Activated naive CD4-positive, alpha-beta T cell treated with anti-CD3 and anti-CD28 coated beads, Interleukin-2, amount 10 ng/mL, durations not matched to agents 7 days and 5 days (primary cell): ENCODE data around the gene ZNF319.
A peak's percentile ranks its signal among the peaks of the same experiment; 100 is the strongest.

ENCODE experiments used
- CTCF ChIA-PET: fragments of 350-600 bp; sonication (Branson Sonifier 250); formaldehyde crosslinking; loops from one replicate; lab custom pipeline; 2021; ENCODE audit warnings: antibody characterized with exemption; lab: Charles Lee
- DNase-seq: peaks from one replicate; pipeline ENCODE4 v3.0.0-alpha.2; 2020
- H3K27ac Mint-ChIP-seq: one replicate; pipeline ENCODE4 v1.8.0; 2021; ENCODE audit warnings: mild to moderate bottlenecking, moderate library complexity, mixed read lengths
- H3K27me3 Mint-ChIP-seq: one replicate; pipeline ENCODE4 v1.8.0; 2021; ENCODE audit warnings: mild to moderate bottlenecking, mixed read lengths
- H3K36me3 Mint-ChIP-seq: one replicate; pipeline ENCODE4 v1.8.0; 2021; ENCODE audit warnings: mixed read lengths
- H3K4me1 Mint-ChIP-seq: one replicate; pipeline ENCODE4 v1.8.0; 2021; ENCODE audit warnings: mixed read lengths
- H3K4me3 Mint-ChIP-seq: one replicate; pipeline ENCODE4 v1.8.0; 2021; ENCODE audit warnings: mild to moderate bottlenecking, moderate library complexity, mixed read lengths
- H3K9me3 Mint-ChIP-seq: one replicate; pipeline ENCODE4 v1.8.0; 2021; ENCODE audit warnings: mixed read lengths

ZNF319 gene

DNA sequence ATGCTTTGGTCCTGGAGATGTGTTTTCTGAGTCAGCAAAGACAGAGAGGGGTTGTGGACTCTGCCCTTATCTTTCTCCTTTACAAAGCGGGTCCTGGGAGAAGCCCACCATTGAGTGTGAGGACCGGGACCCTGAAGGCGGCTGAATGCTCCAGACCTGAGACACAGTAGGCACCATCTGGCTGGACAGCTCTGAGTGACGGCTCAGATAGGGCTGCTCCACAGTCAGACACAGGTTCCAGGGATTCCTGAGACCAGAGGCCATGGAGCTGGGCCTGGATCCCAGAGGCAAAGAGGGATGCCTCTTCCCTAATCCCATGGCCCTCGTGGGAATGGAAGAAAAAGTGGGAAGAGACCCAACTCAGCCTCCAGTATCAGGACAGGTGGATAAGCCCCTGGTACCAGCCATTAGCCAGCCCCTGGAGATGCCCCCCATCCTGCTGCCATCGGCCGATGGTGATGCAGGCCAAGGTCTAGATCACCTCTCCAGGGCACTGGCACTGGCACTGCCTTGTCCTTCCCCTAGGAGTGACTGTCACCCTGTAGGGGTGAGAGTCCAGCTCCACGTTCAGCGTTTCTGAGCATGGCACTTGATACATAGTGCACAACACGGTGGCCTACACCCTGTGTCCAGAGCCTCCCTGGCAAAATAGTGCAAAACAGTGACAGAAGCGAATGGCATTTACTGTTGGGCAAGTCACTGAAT, 29.8 kb upstream of the ZNF319 start:
- no peaks in the 10 kb centered on the region for H3K9me3 Mint-ChIP-seq
- H3K4me3 Mint-ChIP-seq, result no peak overlapping the region
- H3K27me3 Mint-ChIP-seq, result peaks cover 44% of the 10 kb centered on the region
- CTCF ChIA-PET, result no interaction called here
- H3K4me1 Mint-ChIP-seq, result peaks cover 2% of the 10 kb centered on the region
- no peak overlapping the region for H3K27ac Mint-ChIP-seq
- H3K36me3 Mint-ChIP-seq, result no peaks in the 10 kb centered on the region
- DNase-seq, result no peak

GRCh38 chr16:58029410-58029809, 28.9 kb upstream of the ZNF319 start:
- CTCF ChIA-PET, result no interaction called here
- no peak for DNase-seq

DNA sequence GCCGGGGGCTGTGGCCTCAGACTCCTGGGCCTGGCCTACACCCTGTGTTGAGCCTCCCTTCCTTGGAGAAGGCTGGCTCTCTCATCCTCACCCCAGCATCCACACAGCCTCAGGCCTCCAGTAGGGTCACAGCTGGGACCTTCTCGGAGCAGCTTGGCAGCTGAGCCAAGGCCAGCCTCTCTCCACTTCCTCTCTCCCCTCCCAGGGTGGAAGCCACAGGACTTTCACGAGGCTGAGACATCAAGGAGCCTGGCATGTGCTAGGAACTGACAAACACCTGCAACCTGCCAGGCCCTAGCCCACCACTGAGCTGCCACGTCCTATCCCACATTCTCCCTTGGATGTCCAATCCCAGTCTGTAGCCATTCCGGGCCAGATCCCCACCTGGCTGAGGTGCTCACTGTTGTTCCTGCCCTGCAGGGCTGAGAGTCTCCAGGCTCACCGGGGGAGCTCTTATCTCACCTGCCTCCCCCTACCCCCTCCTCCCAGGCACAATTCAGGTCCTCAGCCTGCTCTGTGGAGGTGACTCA, 28.1 kb upstream of the ZNF319 start:
- Mint-ChIP-seq H3K4me1 (peaks cover 10% of the 10 kb centered on the region), H3K27ac (no peak overlapping the region), H3K9me3 (no peaks in the 10 kb centered on the region), H3K27me3 (peaks cover 61% of the 10 kb centered on the region), H3K4me3 (no peak overlapping the region), H3K36me3 (no peaks in the 10 kb centered on the region)
- no peak for DNase-seq
- CTCF ChIA-PET, result no interaction called here

More at GRCh38 chr16:58029410-58029809, 28.9 kb upstream of the ZNF319 start:
- peaks cover 53% of the 10 kb centered on the region for H3K27me3 Mint-ChIP-seq
- H3K4me1 Mint-ChIP-seq, result peaks cover 9% of the 10 kb centered on the region
- no peaks in the 10 kb centered on the region for H3K36me3 Mint-ChIP-seq
- no peak overlapping the region for H3K4me3 Mint-ChIP-seq
- no peak overlapping the region for H3K27ac Mint-ChIP-seq
- no peaks in the 10 kb centered on the region for H3K9me3 Mint-ChIP-seq

- H3K4me1 Mint-ChIP-seq, result peaks cover 10% of the 10 kb centered on the region
- H3K27me3 Mint-ChIP-seq, result peaks cover 61% of the 10 kb centered on the region
- no peaks in the 10 kb centered on the region for H3K9me3 Mint-ChIP-seq
- H3K36me3 Mint-ChIP-seq, result no peaks in the 10 kb centered on the region
- CTCF ChIA-PET, result interaction anchor here (0.7 kb wide), 1 partner anchor 128 kb away, joined by 4 read pairs; no protein-coding TSS in a partner anchor
- H3K27ac Mint-ChIP-seq, result no peak overlapping the region
- no peak overlapping the region for H3K4me3 Mint-ChIP-seq
- DNase-seq, result no peak
Measured at GRCh38 chr16:58027916-58028455, 27.5 kb upstream of the ZNF319 start.

- DNase-seq, result no peak
- Mint-ChIP-seq H3K9me3 (no peaks in the 10 kb centered on the region), H3K27ac (no peak overlapping the region), H3K4me3 (no peak overlapping the region), H3K27me3 (peaks cover 61% of the 10 kb centered on the region), H3K4me1 (peaks cover 10% of the 10 kb centered on the region), H3K36me3 (no peaks in the 10 kb centered on the region)
- CTCF ChIA-PET, result interaction anchor here (0.7 to 1.6 kb wide), 2 partner anchors 72 to 128 kb away, joined by 3 to 4 read pairs; no protein-coding TSS in a partner anchor
Measured at GRCh38 chr16:58027161-58027915, 26.9 kb upstream of the ZNF319 start.

DNA sequence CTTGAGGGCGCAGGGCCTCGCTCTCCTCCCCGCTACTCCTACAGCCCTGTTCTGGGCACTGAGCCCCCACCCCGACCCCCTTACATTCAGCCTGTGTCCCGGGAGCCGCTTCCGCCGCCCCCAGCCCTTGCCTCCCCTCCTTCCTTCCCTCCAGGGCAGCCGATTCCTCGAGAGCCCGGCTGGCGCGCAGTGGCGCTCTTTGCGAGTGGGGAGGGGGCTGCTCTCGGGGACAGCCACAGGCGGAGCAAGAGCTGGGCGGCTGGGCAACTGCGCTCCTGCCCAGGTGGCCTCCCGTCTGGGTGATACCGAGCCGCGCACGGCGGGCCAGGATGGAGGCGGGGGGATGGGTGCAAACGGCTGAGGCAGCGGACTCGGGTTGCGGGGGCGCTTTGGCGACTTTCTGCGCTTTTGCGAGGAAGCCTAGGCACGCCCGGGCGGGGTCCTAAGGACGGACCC, 26.3 kb upstream of the ZNF319 start:
- Mint-ChIP-seq H3K27me3 (peaks cover 61% of the 10 kb centered on the region), H3K4me3 (peak overlapping the region; percentile 50), H3K9me3 (no peaks in the 10 kb centered on the region), H3K4me1 (peaks cover 10% of the 10 kb centered on the region), H3K27ac (no peak overlapping the region), H3K36me3 (no peaks in the 10 kb centered on the region)
- CTCF ChIA-PET, result interaction anchor here (1.3 to 1.6 kb wide), 2 partner anchors 73 to 95 kb away, joined by 3 read pairs; no protein-coding TSS in a partner anchor
- DNase-seq, result no peak

- Mint-ChIP-seq H3K36me3 (no peaks in the 10 kb centered on the region), H3K9me3 (no peaks in the 10 kb centered on the region), H3K27ac (no peak overlapping the region), H3K27me3 (peaks cover 61% of the 10 kb centered on the region), H3K4me1 (peaks cover 10% of the 10 kb centered on the region), H3K4me3 (peak overlapping the region; percentile 50)
- CTCF ChIA-PET, result interaction anchor here (1.3 to 1.6 kb wide), 2 partner anchors 73 to 95 kb away, joined by 3 read pairs; no protein-coding TSS in a partner anchor
- peak; percentile 33 for DNase-seq
Measured at GRCh38 chr16:58026139-58026704, 25.8 kb upstream of the ZNF319 start.

GRCh38 chr16:58025351-58026138, 25.1 kb upstream of the ZNF319 start, which contains the start of gene MMP15:
Gene MMP15, plus strand, starts transcription at chr16:58025754. Its CDS starts 597 bp downstream, at chr16:58026351.
- DNase-seq, result peak; percentile 75
- H3K4me1 Mint-ChIP-seq, result peaks cover 14% of the 10 kb centered on the region
- no peaks in the 10 kb centered on the region for H3K9me3 Mint-ChIP-seq
- CTCF ChIA-PET, result interaction anchor here (0.8 to 1.4 kb wide), 4 partner anchors 45 to 467 kb away, joined by 3 to 4 read pairs (median 3); partner anchors contain the start of gene CFAP20
- H3K36me3 Mint-ChIP-seq, result peaks cover 4% of the 10 kb centered on the region
- H3K27ac Mint-ChIP-seq, result no peak within 1 kb of the TSS
- peaks cover 61% of the 10 kb centered on the region for H3K27me3 Mint-ChIP-seq
- peak within 1 kb of the TSS; percentile 83 for H3K4me3 Mint-ChIP-seq

GRCh38 chr16:58024486-58025350, 24.2 kb upstream of the ZNF319 start:
- CTCF ChIA-PET, result interaction anchor here (0.8 to 2.2 kb wide), 6 partner anchors 8 to 468 kb away, joined by 3 to 12 read pairs (median 4); partner anchors contain the start of gene CFAP20
- Mint-ChIP-seq H3K4me1 (peaks cover 20% of the 10 kb centered on the region), H3K27ac (no peak overlapping the region), H3K27me3 (peaks cover 56% of the 10 kb centered on the region), H3K9me3 (no peaks in the 10 kb centered on the region), H3K4me3 (peak overlapping the region; percentile 83), H3K36me3 (peaks cover 4% of the 10 kb centered on the region)
- DNase-seq, result peak; percentile 54

GRCh38 chr16:58022601-58023371, 22.3 kb upstream of the ZNF319 start:
- H3K27ac Mint-ChIP-seq, result no peak overlapping the region
- no peak overlapping the region for H3K4me3 Mint-ChIP-seq
- H3K27me3 Mint-ChIP-seq, result peaks cover 38% of the 10 kb centered on the region
- H3K4me1 Mint-ChIP-seq, result peaks cover 19% of the 10 kb centered on the region
- H3K9me3 Mint-ChIP-seq, result no peaks in the 10 kb centered on the region
- no peak for DNase-seq
- peaks cover 4% of the 10 kb centered on the region for H3K36me3 Mint-ChIP-seq
- CTCF ChIA-PET, result interaction anchor here (1.0 to 2.2 kb wide), 5 partner anchors 11 to 284 kb away, joined by 3 to 12 read pairs (median 7); no protein-coding TSS in a partner anchor

DNA sequence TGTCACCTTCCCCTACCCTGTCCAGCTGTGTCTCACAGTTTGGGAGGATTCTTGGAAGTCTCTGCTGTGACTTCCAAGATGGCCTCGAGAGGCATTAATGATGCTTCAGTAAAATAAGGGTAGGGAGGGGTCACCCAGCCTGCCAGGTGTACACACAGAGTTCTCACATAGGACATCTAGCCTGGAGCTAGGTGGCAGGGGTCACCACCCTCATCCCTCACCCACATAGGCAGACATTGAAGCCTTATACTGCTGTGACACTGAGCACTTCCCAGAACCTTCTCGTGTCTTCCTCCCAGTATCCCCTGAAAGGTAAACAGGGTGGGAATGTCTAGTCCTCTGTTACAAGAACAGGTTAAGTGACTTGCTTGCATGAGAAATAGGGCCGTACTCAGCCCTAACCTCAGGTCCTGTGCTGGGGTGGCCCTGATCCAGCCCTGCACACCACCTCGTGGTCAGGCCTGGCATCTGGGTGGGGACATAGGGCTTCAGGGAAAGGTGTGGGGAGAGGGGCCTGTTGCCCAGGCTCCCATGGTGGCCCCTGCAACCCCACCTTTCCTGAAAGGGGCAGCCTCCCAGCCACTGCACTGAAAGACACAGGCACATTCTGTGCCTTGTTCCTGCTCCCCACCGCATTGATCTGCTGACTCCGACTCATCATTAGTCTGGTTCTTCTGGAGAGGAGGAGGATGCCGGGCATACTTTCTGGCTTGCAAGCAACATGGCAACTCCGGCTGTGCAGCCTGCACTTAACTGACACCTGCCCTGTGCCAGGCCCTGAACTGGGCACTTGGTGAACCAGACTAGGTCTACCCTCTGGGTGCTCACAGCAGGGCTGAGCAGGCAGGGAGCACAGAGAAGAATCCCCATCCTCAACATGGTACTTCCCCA, 21.4 kb upstream of the ZNF319 start:
- Mint-ChIP-seq H3K36me3 (peaks cover 4% of the 10 kb centered on the region), H3K9me3 (no peaks in the 10 kb centered on the region), H3K4me1 (peaks cover 19% of the 10 kb centered on the region), H3K27ac (no peak overlapping the region), H3K4me3 (no peak overlapping the region), H3K27me3 (peaks cover 29% of the 10 kb centered on the region)
- no peak for DNase-seq
- CTCF ChIA-PET, result interaction anchor here (0.9 to 2.0 kb wide), 2 partner anchors 99 to 100 kb away, joined by 3 to 11 read pairs; no protein-coding TSS in a partner anchor
